Middle frontal gyrus (tissue), 1 donor: ENCODE data around the gene SNX27.
"Not testable (repeated sequence)": the region's sequence is repeated elsewhere in the genome, so short reads cannot be mapped to it uniquely, and the experiment has no call there.

ENCODE experiments used
- DNase-seq: peaks from one replicate; pipeline ENCODE4 v3.0.0-alpha.2; 2015; ENCODE audit warnings: low spot score; ENCODE audit errors: extremely low spot score

Gene SNX27

DNA sequence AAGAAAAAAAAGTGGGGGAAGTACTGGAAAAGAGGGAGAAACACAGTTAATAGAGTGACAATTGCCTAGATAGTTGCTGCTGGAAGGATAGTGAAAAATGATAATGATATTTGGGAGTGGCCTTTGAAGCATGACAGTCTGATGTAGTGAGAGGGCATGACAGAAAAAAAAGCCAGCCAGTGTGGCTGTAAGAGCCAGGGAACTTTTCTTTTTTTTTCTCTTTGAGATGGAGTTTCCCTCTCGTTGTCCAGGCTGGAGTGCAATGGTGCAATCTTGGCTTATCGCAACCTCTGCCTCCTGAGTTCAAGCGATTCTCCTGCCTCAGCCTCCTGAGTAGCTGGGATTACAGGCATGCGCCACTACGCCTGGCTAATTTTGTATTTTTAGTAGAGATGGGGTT, 9.3 kb upstream of the SNX27 start:
- DNase-seq, result not testable (repeated sequence)

DNA sequence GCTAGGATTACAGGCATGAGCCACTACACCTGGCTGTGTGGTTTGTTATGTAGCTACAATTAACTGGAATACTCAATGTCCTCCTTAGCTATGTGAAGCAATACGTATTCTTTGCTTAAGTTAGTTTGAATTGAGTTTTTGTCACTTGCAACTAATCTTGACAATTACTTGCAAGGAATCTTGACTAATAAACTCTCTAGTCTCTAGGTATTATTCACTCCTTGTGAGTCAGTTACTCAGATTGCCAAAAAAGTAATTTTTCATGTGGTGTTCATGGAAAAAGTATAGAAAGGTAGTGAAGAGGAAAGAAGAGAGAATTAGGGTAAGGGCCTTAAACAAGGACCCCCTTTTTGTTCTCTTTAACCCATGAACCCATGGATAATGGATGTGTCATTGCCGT, 7.6 kb upstream of the SNX27 start:
- DNase-seq, result no peak

DNA sequence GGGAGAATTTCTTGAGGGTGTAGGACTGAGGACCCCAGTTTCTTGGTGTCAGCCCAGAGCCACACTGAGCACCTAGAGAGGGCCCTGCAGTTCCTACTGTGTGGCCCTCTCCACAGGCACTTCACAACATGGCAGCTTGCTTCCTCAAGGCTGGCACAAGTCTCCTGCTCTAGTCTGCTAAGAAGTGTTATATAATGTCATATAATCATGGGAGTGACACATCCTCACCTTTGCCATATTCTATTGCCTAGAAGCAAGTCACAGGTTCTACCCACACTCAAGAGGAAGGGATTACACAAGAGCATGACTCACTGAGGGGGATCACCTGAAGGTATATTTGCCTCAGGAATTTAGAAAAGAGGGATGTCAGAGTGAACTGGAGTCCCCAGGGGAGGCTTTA, 5.5 kb upstream of the SNX27 start:
- DNase-seq, result no peak

DNA sequence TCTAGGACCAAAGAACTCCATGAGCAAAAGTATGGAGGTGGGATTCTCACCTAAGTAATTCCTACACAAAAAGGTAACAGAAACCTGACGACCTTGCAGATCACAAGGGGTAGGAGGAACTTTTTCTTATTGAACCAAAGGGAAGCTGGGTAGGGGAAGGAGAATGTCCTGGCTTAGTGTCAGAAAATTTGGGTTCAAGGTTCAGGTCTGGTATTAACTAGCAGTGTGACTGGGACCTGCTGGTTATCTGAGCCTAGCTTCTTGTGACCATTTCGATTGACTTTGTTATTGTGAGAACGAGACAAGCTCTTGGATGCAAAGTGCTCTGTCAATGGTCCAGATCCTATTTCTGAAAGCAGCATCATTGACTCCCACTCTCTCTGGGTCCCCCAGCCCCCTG, 5.0 kb upstream of the SNX27 start:
- DNase-seq, result no peak

DNA sequence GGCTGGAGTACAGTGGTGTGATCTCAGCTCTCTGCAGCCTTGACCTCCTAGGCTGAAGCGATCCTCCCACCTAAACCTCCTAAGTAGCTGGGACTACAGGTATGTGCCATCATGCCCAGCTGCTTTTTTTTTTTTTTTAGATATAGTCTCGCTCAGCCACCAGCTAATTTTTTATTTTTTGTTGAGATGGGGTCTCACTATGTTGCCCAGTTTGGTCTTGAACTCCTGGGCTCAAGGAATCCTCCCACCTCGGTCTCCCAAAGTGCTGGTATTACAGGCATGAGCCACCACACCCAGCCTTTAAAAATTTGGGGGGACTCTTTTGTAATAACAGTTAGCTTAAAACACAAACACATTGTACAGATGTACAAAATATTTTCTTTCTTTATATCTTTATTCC, 1.7 kb upstream of the SNX27 start:
- DNase-seq, result no peak

DNA sequence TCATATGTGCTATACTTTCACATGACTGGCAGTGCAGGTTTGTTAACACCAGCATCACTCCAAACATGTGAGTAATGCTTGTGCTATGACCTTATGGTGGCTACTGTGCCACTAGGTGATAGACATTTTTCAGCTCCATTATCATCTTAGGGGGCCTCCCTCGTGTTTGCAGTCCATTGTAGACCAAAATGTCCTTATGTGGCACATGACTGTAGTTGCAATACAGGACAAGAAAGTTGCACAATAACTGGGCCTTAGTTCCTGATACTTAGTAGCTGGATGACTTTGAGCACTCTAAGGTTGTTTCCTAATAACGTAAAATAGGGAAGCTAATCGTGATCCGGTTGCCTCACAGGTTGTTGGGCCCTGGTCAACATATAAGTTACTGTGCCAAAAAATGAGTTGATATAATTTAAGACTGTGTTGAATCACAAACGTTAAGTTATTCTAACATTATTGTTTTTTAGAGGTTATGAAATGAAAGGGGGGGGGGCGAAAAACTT, 511 bp upstream of the SNX27 start:
- no peak for DNase-seq

DNA sequence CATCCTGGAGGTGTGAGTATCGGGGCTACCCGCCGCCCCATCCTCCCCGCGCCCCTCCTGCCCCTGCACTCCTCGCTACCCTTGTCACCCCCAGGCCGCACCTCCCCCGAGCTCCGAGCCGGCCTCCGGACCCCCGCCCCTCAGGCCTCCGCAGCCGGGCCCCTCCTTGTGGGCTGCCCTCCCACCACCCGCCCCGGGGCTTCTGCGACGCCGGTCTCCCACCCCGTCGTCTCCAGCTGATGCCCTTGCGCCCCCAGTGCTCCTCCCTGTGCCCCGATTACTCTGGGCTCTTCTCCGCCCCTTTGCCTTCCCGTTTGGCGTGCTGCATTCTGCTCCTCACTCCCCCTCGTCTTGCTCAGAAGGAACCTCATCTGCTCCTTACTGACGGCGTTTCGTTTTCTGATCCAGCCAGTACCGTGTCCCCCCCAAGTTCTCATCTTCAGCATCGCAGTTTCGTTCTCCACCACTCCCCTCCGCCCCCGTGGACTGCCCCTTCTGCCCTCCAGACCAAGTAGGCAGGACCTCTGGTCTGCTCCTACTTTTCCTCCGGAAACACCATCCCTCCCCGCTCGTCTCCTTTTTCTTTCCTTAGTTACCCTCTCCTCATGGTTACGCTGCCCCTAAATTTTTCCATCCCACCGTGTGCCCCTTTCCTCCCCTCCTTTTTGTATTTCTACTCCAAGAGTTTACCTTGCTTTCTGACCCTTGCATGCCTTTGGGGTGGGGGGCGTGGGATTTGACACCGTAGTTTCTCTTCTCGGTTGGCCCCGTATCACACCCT, 841 bp downstream of the SNX27 start:
- no peak for DNase-seq

- no peak for DNase-seq
Measured at GRCh38 chr1:151613282-151613780, 1.5 kb downstream of the SNX27 start.

GRCh38 chr1:151615711-151616504, 4.1 kb downstream of the SNX27 start:
- no peak for DNase-seq

DNA sequence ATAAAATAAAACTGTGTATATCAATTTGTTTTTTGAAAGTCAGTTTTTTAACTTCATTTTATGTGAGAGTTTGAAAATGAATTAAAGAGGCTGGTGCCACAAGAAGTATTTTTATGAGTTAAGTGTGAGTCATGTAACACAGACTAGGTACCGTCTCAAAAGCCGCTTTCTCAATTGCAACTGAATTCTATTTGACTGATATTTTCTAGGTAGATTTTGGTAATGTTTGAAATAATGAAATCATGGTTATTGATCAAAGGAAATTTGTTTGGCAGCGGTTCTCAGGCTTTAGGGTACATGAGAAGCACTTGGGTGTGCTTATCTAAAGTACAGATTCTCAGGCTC, 4.6 kb downstream of the SNX27 start:
- DNase-seq, result no peak

DNA sequence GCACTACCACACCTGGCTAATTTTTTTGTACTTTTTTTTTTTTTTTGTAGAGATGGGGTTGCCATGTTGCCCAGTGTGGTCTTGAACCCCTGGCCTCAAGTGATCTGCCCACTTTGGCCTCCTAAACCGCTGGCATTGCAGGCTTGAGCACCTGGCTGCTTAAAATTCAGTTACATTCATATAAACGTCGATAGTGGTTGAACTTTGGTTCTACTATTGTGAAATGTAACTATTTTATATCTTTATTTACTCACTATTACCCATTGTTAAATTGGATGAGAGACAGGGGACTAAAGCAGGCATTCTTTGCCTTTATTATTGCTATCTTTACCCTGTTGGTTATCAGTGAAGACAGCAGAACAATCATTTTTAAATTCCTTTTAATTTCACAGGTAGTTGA, 6.2 kb downstream of the SNX27 start:
- no peak for DNase-seq

DNA sequence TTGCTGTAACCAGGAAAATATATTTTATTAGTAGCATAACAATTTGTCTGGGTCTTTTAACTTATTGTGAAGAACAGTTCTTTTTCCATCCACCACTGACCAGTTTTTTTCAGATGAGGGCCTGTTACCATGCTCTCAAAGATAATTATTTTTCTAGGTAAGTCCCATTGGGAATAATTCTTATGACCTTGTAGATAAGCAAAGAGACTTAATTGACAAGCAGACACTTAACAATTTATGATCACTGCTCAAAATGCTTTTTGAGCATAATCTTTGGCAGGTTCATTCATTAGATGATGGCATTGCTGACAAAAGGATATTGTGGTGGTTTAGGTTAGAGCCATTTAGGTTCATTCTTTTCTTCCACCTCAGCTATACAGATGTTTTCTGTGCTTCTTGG, 6.6 kb downstream of the SNX27 start:
- no peak for DNase-seq

DNA sequence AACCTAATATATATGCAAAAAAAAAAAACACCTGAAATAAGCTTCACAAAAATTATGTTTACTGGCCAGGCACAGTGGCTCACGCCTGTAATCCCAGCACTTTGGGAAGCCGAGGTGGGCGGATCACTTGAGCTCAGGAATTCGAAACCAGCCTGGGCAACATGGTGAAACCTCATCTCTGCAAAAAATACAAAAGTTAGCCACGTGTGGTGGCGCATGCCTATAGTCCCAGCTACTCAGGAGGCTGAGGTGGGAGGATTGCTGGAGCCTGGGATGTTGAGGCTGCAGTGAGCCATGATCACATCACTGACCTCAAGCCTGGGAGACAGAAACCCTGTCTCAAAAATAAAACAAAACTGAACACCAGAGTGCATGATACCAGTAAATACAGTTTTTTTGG, 7.1 kb downstream of the SNX27 start:
- not testable (repeated sequence) for DNase-seq

DNA sequence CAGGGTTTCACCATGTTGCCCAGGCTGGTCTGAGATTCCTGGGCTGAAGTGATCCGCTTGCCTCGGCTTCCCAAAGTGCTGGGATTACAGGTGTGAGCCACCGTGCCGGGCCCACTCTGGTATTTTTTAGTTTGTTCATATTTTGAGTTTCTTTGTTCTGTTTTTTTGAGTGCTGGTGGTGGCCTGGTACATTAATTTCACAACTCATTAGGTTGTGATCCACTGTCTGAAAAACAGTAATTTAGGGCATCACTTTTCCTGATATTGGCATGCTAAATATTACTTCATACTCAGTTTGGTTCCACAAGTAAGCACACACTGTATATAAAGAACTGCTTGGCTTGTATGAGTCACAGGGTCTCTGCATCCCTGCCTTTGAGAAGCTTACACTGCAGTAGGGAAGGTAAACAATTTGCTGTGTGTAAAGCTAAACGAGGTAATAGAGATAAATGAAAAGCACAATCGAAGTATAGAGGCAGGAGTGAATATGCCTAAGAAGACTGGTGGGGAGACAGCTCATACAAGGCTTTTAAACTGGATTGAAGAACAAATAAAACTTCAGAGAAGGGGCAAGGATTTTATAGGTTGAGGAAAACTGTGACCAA, 7.7 kb downstream of the SNX27 start:
- DNase-seq, result no peak

- no peak for DNase-seq
Measured at GRCh38 chr1:151620286-151620685, 8.4 kb downstream of the SNX27 start.

- no peak for DNase-seq
Measured at GRCh38 chr1:151621351-151621750, 9.5 kb downstream of the SNX27 start.

DNA sequence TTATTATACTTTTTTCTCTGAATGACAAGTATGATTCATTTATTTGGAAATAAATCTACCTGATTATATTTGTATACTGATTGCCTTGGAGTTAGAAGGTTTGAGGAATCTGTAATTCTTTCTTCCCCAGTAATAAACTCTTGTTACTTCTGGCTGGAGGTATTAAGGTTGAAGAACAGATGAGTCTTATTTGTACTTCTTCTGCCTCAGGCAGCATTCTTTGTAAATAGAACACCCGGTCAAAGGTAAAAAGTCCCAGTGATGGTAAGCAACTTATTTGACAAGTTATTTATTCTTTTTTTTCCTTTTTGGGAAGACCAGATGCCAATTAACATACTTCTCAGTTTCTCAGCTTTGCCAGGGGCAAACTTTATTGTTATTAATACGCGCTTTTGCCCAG, 12.9 kb downstream of the SNX27 start:
- DNase-seq, result no peak

GRCh38 chr1:151626740-151627334, 15.0 kb downstream of the SNX27 start:
- DNase-seq, result no peak

DNA sequence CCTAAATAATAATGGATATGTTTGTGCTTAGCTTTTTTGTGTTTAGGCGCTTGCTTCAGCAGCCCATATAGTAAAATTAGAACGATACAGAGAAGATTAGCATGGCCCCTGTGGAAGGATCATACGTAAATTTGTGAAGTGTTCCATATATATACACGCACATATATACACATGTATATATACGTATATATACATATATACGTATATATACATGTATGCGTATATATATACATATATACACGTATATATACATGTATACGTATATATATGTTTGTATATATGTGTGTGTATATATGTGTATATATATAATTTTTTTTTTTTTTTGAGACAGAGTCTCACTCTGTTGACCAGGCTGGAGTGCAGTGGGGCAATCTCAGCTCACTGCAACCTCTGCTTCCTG, 17.4 kb downstream of the SNX27 start:
- DNase-seq, result no peak

DNA sequence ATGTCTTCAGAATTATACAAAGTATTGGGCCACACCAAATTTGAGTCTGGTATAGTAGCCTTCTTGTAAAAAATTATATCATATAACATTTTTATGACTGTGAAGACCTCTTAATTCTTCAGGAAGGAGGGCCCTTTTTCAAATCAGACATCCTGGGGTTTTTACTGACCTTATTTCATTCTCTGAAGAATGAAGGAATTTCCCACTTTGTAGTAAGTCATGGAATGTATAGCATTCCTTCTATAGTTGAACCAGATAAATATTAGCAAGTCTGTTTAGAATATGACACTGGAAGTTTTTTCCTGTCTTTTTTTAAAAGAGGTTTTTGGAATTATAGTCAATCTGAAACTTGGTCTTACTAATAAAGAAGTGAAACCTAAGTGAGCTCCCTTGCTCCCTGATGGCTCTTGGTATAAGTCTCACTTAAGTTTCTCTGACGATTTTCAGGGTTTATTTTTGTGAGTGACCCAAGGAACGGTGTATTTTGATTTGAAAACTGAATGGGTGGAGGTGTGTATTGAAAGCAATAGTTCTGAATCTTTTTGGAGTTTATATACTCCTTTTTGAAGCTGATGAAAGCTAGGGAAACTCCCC, 23.7 kb downstream of the SNX27 start:
- no peak for DNase-seq

- DNase-seq, result no peak
Measured at GRCh38 chr1:151638074-151638775, 26.4 kb downstream of the SNX27 start.
